Measurements from ENCODE around the gene SLC33A1. TPM values are rescaled to one million over a fixed set of nuclear protein-coding genes. Genes with fewer than 3 reads are reported as not detected.
A peak's percentile ranks its signal among the peaks of the same experiment; 100 is the strongest.

The SLC33A1 gene
- total and polyA plus RNA-seq, 2 of the 13 experiments (the other 11 are each of a cell fraction or from before 2014, with no cell fraction given), result 20.0 to 32.1 TPM

DNA sequence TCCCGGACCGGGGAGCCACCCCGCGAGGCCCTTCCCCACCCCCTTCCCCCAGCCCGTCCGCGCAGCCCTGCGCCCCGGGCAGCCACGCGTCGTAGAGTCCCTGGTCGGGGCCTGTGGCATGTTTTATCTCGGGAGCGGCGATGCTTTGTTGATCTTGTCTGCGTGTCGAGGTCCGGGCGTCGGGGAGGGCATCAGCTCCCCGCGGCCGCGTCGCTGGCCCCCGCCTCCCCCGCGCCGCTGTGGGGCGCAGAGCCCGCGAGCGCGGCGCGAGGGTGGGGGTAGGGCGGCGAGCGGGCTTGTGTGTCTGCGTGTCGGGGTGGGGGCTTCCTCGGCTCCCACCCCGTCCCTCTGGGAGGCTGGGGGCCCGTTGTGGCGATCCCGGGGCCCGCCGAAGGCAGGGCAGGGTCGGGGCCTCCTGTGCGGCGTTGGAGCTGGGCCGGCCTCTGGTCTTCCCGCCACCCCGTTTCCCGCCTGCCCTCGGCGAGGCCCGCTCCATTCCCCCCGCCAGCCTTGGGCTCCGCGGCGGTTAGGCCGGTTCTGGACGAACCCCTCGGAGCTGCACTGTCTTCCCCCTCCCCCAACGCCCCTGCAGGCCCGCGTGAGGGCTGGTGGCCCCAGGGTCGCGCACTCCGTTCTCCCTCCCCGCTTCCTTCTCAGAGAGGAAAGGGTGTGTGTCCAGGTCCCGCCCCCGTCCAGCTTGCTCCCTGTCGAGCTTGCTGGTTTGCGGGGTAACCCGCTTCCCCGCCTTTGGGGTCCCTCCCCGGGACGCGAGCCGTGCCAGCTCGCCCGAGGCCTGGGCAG lies 16.9 kb upstream of the SLC33A1 start (continued):
- TF ChIP-seq, protein P1, sequence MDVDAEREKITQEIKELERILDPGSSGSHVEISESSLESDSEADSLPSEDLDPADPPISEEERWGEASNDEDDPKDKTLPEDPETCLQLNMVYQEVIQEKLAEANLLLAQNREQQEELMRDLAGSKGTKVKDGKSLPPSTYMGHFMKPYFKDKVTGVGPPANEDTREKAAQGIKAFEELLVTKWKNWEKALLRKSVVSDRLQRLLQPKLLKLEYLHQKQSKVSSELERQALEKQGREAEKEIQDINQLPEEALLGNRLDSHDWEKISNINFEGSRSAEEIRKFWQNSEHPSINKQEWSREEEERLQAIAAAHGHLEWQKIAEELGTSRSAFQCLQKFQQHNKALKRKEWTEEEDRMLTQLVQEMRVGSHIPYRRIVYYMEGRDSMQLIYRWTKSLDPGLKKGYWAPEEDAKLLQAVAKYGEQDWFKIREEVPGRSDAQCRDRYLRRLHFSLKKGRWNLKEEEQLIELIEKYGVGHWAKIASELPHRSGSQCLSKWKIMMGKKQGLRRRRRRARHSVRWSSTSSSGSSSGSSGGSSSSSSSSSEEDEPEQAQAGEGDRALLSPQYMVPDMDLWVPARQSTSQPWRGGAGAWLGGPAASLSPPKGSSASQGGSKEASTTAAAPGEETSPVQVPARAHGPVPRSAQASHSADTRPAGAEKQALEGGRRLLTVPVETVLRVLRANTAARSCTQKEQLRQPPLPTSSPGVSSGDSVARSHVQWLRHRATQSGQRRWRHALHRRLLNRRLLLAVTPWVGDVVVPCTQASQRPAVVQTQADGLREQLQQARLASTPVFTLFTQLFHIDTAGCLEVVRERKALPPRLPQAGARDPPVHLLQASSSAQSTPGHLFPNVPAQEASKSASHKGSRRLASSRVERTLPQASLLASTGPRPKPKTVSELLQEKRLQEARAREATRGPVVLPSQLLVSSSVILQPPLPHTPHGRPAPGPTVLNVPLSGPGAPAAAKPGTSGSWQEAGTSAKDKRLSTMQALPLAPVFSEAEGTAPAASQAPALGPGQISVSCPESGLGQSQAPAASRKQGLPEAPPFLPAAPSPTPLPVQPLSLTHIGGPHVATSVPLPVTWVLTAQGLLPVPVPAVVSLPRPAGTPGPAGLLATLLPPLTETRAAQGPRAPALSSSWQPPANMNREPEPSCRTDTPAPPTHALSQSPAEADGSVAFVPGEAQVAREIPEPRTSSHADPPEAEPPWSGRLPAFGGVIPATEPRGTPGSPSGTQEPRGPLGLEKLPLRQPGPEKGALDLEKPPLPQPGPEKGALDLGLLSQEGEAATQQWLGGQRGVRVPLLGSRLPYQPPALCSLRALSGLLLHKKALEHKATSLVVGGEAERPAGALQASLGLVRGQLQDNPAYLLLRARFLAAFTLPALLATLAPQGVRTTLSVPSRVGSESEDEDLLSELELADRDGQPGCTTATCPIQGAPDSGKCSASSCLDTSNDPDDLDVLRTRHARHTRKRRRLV (CRISPR knock-in tag; IDR thresholded peaks at IDR 0.05), result no peak
- TF ChIP-seq ZNF737 (CRISPR knock-in tag; IDR thresholded peaks at IDR 0.05; ENCODE audit: borderline replicate concordance) (0 out of 2 replicates have a peak, but pooled peaks have one; percentile 70), ZBTB7B (CRISPR knock-in tag; IDR thresholded peaks at IDR 0.05) (peak; percentile 39; the same call in 1 of the 2 replicates), USF2 (IDR thresholded peaks at IDR 0.05; ENCODE audit: low read depth, low read length) (no peak), USF2 (CRISPR knock-in tag; IDR thresholded peaks at IDR 0.05; ENCODE audit: borderline replicate concordance) (no peak), SALL1 (CRISPR knock-in tag; IDR thresholded peaks at IDR 0.05) (peak; percentile 44), POLR2A (IDR thresholded peaks at IDR 0.05; ENCODE audit: insufficient read depth in 1 of 2, low read depth in 2 of 2, low read length in 2 of 2) (0 out of 4 replicates have a peak, but pooled peaks of 1 of the 2 experiments have one; percentile 28), ZNF180 (CRISPR knock-in tag; IDR thresholded peaks at IDR 0.05; ENCODE audit: borderline replicate concordance, low read depth) (no peak), ZNF777 (CRISPR knock-in tag; IDR thresholded peaks at IDR 0.05) (peak; percentile 71), ZNF275 (CRISPR knock-in tag; IDR thresholded peaks at IDR 0.05; ENCODE audit: borderline replicate concordance) (0 out of 2 replicates have a peak, but pooled peaks have one; percentile 30), SRSF4 (IDR thresholded peaks at IDR 0.05; ENCODE audit: low read depth, low read length, poor library complexity, severe bottlenecking) (no peak), KAT7 (CRISPR knock-in tag; IDR thresholded peaks at IDR 0.05; ENCODE audit: borderline replicate concordance) (no peak), ERF (CRISPR knock-in tag; IDR thresholded peaks at IDR 0.05) (0 out of 2 replicates have a peak, but pooled peaks have one; percentile 32), KLF6 (CRISPR knock-in tag; IDR thresholded peaks at IDR 0.05) (no peak), ZFX (CRISPR knock-in tag; IDR thresholded peaks at IDR 0.05; ENCODE audit: low read depth) (peak; percentile 86), PAF1 (CRISPR knock-in tag; IDR thresholded peaks at IDR 0.05) (no peak), ZNF446 (CRISPR knock-in tag; IDR thresholded peaks at IDR 0.05) (peak; percentile 75; the same call in 1 of the 2 replicates), HDAC6 (IDR thresholded peaks at IDR 0.05; ENCODE audit: low read depth, low read length) (no peak)
- TF ChIP-seq, protein P2, sequence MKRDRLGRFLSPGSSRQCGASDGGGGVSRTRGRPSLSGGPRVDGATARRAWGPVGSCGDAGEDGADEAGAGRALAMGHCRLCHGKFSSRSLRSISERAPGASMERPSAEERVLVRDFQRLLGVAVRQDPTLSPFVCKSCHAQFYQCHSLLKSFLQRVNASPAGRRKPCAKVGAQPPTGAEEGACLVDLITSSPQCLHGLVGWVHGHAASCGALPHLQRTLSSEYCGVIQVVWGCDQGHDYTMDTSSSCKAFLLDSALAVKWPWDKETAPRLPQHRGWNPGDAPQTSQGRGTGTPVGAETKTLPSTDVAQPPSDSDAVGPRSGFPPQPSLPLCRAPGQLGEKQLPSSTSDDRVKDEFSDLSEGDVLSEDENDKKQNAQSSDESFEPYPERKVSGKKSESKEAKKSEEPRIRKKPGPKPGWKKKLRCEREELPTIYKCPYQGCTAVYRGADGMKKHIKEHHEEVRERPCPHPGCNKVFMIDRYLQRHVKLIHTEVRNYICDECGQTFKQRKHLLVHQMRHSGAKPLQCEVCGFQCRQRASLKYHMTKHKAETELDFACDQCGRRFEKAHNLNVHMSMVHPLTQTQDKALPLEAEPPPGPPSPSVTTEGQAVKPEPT (CRISPR knock-in tag; IDR thresholded peaks at IDR 0.05; ENCODE audit: low read depth), result peak; percentile 2; the same call in 1 of the 2 replicates
